ENCODE data around the gene LEFTY1. TPM values are rescaled to one million over a fixed set of nuclear protein-coding genes. Genes with fewer than 3 reads are reported as not detected.
A peak's percentile ranks its signal among the peaks of the same experiment; 100 is the strongest.

The LEFTY1 gene
- total RNA-seq, 1 donor from 2014 or later, result not detected

DNA sequence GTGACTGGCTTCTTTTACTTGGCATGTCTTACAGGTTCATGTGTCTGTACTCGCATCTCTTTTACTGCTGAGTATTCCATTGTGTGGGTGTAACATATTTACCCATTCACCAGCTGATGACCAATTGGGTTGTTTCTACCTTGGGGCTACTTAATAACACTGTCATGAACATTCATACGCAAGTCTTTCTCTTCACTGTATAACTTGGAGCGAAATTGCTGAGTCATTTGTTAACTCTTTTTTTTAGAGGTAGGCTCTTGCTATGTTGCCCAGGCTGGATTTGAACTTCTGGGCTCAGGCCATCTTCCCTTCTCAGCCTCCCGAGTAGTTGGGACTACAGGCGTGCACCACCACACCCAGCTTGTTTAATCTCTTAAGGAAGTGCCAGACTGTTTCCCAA, 28.6 kb upstream of the LEFTY1 start:
- Histone ChIP-seq H3K27me3 (ENCODE audit: control insufficient read depth, insufficient read depth, low read length) (no peaks in the 10 kb centered on the region), H3K36me3 (ENCODE audit: control insufficient read depth, insufficient read depth, low read length) (peaks cover 19% of the 10 kb centered on the region), H3K4me3 (ENCODE audit: low read depth, low read length) (no peak overlapping the region)
- no peak for TF ChIP-seq CTCF (IDR thresholded peaks at IDR 0.05; ENCODE audit: insufficient read depth, low read length, severe bottlenecking)
- peak; percentile 99 for DNase-seq (ENCODE audit: low read depth)
- FAIRE-seq, result peak; percentile 95

DNA sequence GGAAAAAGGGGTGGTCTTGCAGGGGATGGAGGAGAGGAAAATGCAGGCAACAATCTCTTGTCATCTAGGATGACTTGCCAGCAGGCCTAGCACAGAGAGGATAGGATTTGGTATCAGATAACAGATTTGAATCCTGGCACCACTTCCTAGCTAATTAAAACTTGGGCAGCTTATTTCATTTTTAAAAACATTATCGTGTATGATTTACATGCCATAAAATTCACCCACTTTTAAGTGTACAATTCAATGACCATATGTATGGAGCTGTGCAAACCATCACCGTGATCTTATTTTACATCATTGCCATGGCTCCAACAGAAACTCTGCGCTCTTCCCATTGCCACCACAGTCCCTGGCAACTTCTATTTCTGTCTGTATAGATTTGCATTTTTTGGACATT, 28.2 kb upstream of the LEFTY1 start:
- FAIRE-seq (no peak), DNase-seq (ENCODE audit: low read depth) (no peak)
- no peak overlapping the region for H3K4me3 ChIP-seq (ENCODE audit: low read depth, low read length)
- no peak for TF ChIP-seq CTCF (IDR thresholded peaks at IDR 0.05; ENCODE audit: insufficient read depth, low read length, severe bottlenecking)
- H3K36me3 ChIP-seq (ENCODE audit: control insufficient read depth, insufficient read depth, low read length), result peaks cover 18% of the 10 kb centered on the region
- H3K27me3 ChIP-seq (ENCODE audit: control insufficient read depth, insufficient read depth, low read length), result no peaks in the 10 kb centered on the region

GRCh38 chr1:225915538-225915991, 26.6 kb upstream of the LEFTY1 start:
- DNase-seq (ENCODE audit: low read depth) (peak; percentile 61), FAIRE-seq (no peak)
- Histone ChIP-seq H3K4me3 (ENCODE audit: low read depth, low read length) (no peak overlapping the region), H3K36me3 (ENCODE audit: control insufficient read depth, insufficient read depth, low read length) (peaks cover 5% of the 10 kb centered on the region), H3K27me3 (ENCODE audit: control insufficient read depth, insufficient read depth, low read length) (no peaks in the 10 kb centered on the region)
- TF ChIP-seq CTCF (IDR thresholded peaks at IDR 0.05; ENCODE audit: insufficient read depth, low read length, severe bottlenecking), result no peak

- FAIRE-seq (no peak), DNase-seq (ENCODE audit: low read depth) (no peak)
- H3K36me3 ChIP-seq (ENCODE audit: control insufficient read depth, insufficient read depth, low read length), result peaks cover 2% of the 10 kb centered on the region
- no peaks in the 10 kb centered on the region for H3K27me3 ChIP-seq (ENCODE audit: control insufficient read depth, insufficient read depth, low read length)
- H3K4me3 ChIP-seq (ENCODE audit: low read depth, low read length), result no peak overlapping the region
- no peak for TF ChIP-seq CTCF (IDR thresholded peaks at IDR 0.05; ENCODE audit: insufficient read depth, low read length, severe bottlenecking)
Observed at GRCh38 chr1:225914947-225915346, 26.0 kb upstream of the LEFTY1 start.

DNA sequence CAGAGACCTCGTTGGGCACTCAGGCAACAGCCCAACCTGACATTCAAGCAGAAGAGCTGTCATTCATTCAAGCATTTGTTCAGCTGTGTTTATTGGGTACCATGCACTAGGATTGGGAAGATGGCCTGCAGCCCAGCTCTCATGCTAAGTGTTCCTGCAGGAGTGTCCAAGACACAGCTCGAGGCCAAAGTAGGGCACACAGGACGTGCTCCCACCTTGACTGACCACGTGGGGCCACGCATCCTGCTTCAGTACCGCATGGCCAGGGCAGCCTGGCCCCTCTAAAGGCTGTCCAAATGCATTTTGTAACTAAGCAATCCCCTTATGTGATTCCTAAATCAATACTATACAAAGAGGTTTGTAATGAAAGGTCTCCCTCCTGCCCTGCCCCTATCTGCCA, 25.4 kb upstream of the LEFTY1 start:
- FAIRE-seq (no peak), DNase-seq (ENCODE audit: low read depth) (no peak)
- Histone ChIP-seq H3K36me3 (ENCODE audit: control insufficient read depth, insufficient read depth, low read length) (peaks cover 2% of the 10 kb centered on the region), H3K4me3 (ENCODE audit: low read depth, low read length) (no peak overlapping the region), H3K27me3 (ENCODE audit: control insufficient read depth, insufficient read depth, low read length) (no peaks in the 10 kb centered on the region)
- TF ChIP-seq CTCF (IDR thresholded peaks at IDR 0.05; ENCODE audit: insufficient read depth, low read length, severe bottlenecking), result no peak
